Brain pericyte (primary cell): ENCODE results near the gene ETV6.

Experiments used
- DNase-seq: peaks from one replicate; pipeline ENCODE4 v3.0.0-alpha.2; 2012; ENCODE audit warnings: low read depth, low spot score

Gene ETV6

GRCh38 chr12:11645391-11645790 lies 4.1 kb upstream of the ETV6 start:
- no peak for DNase-seq

DNA sequence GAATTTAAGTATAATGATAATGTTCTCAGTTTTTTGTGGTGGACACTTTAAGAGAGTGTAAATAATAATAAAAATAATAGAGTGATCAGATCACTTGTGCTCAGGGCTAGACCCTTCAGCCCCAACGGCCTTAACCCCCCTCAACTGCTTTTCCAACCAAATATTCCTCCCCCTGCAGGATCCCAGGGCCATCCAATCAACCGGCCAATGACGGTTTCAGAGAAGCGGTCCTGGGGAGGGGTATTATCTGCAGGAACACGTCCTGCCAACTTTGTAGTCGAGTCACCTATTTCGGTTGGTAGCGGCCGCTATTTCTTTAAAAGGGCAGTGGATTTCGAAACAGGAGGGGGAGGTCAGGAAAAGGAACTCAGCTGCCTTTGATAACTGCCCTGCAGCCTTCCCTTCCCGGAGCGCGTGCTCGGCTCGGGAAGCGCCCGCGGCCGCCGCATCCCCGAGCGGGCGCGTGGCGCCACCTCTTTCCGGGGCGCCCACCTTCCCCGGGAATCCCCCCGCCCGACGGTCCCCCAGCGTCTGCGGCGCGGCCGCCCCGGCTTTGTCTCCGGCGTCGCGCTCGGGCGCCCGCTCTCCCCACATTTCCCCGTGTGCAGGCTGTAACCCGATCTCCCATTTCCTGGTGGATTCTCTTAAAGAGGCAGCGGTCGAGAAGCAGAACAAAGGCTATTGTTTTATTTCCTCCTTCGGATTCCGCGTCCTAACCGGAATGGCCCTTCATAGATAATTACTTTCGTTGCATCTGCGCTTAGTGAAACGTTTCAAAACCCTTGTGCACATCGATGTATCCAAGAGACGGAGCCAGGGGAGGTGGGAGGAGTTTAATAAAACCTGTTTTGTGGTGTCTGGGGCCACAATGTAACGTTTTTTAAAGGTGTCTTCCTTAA lies 711 bp upstream of the ETV6 start:
- DNase-seq = peak; percentile 52

DNA sequence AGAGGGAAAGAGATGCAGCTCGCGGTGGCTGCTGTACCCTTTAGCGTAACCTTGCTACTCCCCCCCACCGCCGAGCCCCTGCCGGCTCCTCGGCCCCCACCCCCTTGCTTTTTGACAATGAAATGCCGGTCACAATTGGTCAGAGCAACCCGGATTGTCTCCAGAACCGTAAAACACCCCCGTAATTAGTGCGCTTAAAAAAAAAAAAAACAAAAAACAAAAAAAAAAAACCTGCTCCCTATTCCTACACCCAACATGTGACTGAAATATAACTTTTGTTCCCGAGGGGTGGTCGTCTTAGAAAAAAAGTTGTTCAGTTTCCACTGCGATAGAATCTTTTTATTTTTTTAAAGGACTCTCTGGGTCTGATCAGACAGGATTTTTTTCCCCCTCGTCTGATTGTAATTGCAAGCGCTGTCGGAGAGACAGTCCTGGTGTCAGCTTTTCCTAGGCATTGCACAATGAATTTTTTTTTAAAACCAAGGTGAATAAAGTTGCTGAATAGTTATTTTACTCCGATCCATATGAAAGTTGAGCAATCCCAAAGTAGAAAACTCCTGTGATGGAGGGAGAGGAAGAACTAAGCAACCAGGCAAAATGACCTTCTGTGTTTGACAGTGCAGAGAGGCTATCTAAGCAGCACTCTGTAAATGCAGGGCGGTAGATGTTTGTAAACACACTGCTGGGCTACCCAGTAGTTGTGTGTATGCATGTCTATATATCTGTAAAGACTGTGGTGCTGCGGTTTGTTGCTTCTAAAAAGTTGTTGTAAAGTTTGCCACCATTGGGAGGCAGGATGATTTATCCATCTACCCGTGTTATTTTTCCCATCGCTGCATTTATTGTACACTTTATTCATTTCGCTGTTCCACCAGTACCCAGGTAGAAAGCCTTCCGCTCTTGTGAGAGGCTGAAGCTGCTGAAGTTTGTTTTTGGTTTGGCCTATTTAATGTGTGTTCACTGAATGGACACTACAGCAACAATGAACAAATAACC lies 1.1 kb downstream of the ETV6 start:
- no peak for DNase-seq

DNA sequence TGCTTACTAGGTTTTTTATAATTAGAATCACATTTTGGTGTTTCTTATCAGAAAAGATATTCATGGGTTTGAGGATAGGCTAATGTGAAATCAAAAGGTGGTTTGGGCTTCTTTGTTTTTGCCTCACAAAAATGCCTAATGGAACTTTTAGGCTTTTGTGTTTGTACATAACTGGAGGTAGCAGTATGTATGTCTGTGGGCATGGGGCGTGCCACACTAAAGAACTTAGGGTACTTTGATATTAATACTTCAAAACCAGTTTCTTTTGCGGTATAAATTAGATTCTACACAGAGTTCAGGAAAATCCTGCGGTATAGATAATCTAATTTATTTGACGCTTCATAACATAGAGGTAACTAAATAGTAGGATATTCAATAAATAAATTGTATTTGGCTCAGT lies 1.9 kb downstream of the ETV6 start:
- no peak for DNase-seq

DNA sequence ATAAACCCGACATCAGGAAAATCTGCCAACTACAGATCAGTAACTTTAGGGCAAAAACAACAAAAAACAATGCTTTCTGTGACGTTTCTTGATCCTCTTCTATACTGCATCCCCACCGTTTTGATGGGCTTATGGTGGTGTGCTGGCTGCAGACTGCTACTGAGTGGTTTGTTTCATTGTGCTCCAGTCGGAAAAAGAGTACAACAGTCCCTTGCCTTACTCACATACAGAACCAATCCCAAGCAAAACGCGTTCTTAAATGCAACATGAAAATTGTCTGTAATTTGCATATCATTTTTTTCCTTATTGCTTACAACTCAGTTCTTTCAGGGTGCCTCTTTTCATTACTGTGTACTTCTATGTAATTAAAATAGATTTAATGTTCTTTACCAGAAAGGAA lies 2.3 kb downstream of the ETV6 start:
- no peak for DNase-seq

DNA sequence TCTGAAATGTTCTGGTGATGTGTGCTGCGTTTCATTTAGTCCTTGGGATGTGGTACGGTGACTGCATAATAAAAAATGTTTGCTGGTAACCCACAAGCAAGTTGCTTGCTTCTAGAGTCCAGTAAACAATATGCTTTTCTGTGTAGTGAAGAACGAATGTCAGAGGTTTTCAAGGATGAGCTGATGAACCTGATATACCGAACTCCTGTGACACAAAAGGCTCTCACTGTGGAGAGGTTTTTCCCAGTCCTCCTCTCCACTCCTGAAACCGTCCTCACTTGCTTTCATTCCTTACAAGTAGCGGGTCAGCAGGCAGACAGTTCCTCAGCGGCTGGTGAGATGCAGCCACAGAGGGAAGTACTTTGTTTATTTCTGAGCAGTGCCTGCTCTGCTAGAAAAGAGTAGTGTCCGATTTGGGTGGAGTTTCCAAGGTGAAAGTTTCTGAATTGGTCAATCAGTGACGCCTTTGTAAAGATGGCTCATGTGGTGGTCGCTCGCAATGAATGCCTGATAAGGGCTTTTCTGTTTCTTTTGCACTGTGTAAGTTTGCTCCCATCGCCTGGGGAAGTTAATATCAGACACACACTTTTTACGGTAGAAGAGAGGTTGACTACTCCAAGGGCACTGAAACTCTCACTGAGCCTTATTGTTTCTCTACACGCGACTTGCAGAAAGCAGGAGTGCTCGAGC lies 3.0 kb downstream of the ETV6 start:
- DNase-seq = no peak

DNA sequence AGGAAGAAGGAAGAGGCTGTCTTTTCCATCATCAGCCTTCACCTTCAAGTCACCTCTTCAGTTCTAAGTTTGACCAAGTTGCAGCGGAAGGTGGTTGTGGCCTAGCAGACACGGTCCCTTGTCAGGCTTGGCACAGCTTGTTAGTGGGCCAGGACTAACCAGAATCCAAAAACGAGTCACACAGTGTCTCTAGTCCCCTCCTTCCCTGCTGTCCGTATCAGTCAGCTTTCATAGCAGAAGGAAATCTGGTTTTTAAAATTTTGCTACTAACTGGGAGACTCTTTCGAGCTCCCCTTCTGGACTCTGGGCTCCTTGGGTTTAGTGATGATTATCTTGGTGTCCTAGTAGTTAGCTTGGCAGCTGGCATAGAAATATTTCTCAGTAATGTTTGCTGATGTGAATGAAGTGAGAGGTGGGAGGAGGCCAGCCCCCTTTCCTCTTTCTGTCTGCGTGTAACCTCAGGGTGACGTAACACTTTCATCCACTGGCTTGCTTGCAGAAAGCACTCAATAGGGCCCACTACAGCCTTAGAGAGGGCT lies 3.8 kb downstream of the ETV6 start:
- no peak for DNase-seq

- DNase-seq = no peak
Measured at GRCh38 chr12:11654338-11654737, 4.9 kb downstream of the ETV6 start.

- DNase-seq = no peak
Measured at GRCh38 chr12:11654802-11655201, 5.3 kb downstream of the ETV6 start.

DNA sequence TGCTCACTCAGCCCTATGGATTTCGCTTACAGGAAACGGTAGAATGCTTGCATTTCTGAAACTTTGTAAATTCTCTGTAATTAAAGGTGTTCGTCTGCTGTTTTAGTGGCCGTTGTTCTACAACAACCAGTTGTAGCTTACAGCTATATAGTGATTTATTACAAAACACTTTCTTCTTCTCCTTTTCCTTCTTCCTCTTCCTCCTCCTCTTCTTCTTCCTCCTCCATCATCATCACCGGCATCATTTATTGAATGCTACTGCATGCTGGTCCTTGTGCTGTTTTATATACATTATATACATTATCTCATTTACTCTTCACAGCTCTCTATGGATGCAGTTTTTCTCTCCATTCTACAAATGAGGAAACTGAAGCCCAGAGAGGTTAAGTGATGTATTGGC lies 6.4 kb downstream of the ETV6 start:
- no peak for DNase-seq

DNA sequence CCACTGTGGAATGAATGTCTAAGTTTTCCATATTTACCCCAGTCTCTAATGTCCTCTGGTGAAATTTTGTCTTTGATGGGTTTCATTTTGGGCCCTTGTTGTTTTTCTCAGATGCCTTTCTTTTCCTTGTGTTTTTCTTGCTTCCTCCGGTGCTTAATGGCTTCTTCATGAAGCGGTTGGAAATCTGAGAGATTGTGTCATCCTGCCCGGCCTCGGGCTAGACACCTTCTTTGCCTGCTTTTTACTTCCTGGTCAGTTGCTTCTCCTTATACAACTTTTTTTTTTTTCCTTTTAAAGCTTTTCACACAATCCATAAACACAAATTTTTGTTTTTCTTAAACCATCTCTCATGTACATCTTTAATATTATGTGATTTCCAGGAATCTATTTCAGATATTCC lies 7.1 kb downstream of the ETV6 start:
- DNase-seq = no peak

DNA sequence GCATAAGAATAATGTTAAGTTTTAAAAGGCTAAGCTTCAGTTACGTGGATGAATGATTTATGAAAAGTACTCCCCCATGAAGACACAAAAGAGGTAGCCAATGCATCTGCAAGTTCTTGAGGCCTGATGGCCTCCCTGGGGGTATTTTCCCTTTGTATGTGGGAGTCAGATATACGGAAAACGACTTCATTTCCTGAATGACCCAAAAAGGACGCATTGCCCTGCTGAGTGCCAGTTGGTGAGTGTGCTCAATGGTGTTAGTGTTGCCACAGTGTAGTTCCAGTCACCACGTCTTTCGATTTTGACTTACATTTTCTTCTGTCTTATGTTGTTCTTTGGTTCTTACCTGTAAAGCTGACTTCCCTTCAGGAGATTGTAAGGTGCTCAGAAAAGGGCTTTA lies 8.0 kb downstream of the ETV6 start:
- DNase-seq = no peak

DNA sequence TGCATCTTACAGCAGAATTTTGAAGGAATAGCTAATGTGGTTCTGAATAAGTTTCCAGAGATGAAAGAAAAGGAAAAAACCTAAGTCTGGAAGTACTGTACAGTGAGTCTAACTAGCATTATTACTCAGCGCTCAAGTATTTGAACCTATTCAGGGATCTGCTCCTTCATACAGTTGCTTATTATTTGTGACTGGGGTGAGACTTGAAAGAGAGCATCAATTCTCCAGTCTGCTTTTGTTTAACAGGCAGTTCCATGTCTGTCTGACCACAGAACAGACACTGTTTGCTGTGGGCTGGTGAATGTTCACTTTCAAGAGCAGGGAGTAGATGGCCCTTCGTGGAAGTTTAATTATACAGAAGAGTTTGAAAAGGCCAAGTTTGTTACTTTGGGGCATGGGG lies 9.3 kb downstream of the ETV6 start:
- no peak for DNase-seq

- DNase-seq = no peak
Measured at GRCh38 chr12:11660624-11661023, 11.2 kb downstream of the ETV6 start.

GRCh38 chr12:11661491-11662089 lies 12.1 kb downstream of the ETV6 start:
- DNase-seq = no peak

GRCh38 chr12:11662369-11662768 lies 12.9 kb downstream of the ETV6 start:
- DNase-seq = no peak

DNA sequence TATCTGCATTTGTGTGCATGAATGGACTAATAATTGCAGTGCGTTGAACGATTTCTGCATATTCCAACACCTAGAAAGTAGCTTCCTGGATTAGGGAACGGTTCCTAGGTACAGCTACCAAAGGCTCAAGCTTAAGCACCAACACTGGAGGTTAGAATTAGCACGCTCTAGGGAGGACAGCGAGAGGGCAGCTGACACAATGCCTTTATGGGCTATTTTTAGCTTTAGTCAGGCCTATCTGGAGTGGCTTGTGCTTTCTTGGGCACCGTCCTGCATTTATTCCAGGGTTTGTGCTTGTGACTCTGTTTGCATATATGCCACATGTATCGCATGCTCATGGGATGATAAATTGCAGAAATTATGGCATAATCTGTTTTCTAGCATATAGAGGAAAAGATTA lies 13.7 kb downstream of the ETV6 start:
- no peak for DNase-seq

DNA sequence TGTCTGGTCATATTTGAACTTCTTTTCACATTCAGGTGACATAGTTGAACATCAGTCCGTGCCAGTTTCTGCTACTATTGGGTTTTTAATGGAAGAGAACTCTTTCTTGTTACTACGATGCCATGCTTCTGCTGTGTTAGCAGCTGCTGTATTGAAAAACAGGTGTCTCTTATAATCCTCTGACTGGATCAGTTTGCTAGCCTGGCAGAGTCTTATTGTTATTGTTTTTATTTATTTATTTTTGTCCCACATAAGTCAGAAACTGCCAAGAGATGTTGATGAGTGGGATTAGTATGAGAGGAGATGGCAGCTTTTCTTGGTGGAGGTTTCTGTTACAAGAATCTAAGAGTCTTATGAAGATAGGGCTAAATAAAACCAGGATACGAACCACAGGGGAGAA lies 14.6 kb downstream of the ETV6 start:
- no peak for DNase-seq

GRCh38 chr12:11666131-11667050 lies 16.9 kb downstream of the ETV6 start:
- DNase-seq = no peak

DNA sequence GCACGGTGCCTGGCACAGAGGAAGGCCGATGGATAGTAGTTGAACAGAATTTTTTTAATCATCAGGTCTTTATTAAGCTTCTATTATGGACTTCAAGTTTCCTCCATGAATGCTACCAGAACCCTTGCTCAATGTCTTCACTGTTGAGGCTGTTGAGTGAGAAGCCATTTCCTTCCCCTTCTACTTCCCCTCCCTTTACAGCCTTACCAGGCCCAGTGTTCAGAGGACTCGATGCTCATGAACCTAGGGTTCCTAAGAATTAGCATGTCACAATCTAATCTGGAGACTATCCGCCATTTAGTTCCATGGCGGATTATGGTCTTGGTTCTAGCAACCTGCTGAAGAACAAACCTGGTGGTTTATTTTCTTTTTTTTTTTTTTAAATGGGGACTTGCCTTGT lies 17.7 kb downstream of the ETV6 start:
- no peak for DNase-seq
